HCT116 (cell line): ENCODE measurements around the gene TYW5.

Experiments
- CBX3 ChIP-seq: IDR thresholded peaks from 2 replicates; pipeline ENCODE4 v1.6.1; 2012; ENCODE audit warnings: low read depth
- CTCF ChIP-seq, 3 experiments: fragments of 200-600 bp in 1 of 3; sonication (generic) in 1 of 3; IDR thresholded peaks in 2 of 3; conservative IDR thresholded peaks in 1 of 3; 2 replicates each; pipeline ENCODE4 v1.5.1; 2012 to 2017; ENCODE audit warnings: low read depth in 2 of 3, low read length in 2 of 3, antibody characterized with exemption in 1 of 3, borderline replicate concordance in 1 of 3, control low read depth in 1 of 3, mild to moderate bottlenecking in 1 of 3, mixed read lengths in 1 of 3, mixed run types in 1 of 3, moderate library complexity in 1 of 3; ENCODE audit not compliant: insufficient read depth in 1 of 3
- EZH2phosphoT487 ChIP-seq: fragments of 200-600 bp; IDR thresholded peaks from 2 replicates; pipeline ENCODE4 v1.6.1; 2018; ENCODE audit warnings: antibody characterized with exemption, borderline replicate concordance
- POLR2A ChIP-seq: IDR thresholded peaks from 2 replicates; pipeline ENCODE4 v1.7.0; 2011; ENCODE audit warnings: borderline replicate concordance; ENCODE audit not compliant: insufficient read depth, insufficient read length; ENCODE audit errors: extremely low read depth

GRCh38 chr2:199979398-199979797 is 24.1 kb upstream of the TYW5 start:
- TF ChIP-seq CTCF (IDR thresholded peaks at IDR 0.05 in 2 of 3, conservative IDR thresholded peaks at IDR 0.05 in 1 of 3; ENCODE audit: borderline replicate concordance in 1 of 3, insufficient read depth in 1 of 3, low read depth in 2 of 3, low read length in 2 of 3) (no peak), POLR2A (no peak), EZH2phosphoT487 (no peak), CBX3 (no peak)
